Measurements from ENCODE around the gene ZBP1. TPM values are rescaled to one million over a fixed set of nuclear protein-coding genes. Genes with fewer than 3 reads are reported as not detected.

Gene ZBP1
- polyA plus RNA-seq, 1 experiment, result not detected

DNA sequence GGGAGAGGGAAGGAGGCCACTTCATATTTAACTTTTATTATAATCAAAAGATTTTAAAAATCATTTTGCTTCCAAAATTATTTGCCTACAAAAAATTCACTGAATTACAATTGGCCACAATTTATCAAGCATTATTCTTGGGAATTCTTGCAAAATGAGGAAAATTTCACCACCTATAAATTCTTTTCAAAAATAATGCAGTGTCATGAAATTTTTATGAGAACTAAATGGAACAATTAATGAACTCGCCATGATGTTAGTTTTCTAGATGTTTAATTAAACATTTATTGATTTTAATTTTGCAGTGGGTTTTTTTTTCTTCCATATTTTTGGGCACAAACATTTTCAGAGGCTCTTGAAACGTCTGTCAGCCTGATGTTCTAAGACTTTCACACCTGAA, 5.8 kb upstream of the ZBP1 start:
- Histone ChIP-seq H3K27me3 (ENCODE audit: control insufficient read depth, insufficient read depth, low read length) (no peaks in the 10 kb centered on the region), H3K27ac (ENCODE audit: low read depth, low read length) (no peak overlapping the region), H3K4me3 (ENCODE audit: low read depth, low read length) (no peak overlapping the region), H3K9me3 (ENCODE audit: control insufficient read depth, insufficient read depth, low read length) (no peaks in the 10 kb centered on the region; the same call in 1 of the 2 replicates)
- CTCF ChIA-PET, result interaction anchor here (2.0 kb wide), 1 partner anchor 554 kb away, joined by 5 read pairs; no protein-coding TSS in a partner anchor
- POLR2A ChIA-PET, result no interaction called here
- DNase-seq (ENCODE audit: low read depth, low spot score), result no peak
- TF ChIP-seq, protein P1, sequence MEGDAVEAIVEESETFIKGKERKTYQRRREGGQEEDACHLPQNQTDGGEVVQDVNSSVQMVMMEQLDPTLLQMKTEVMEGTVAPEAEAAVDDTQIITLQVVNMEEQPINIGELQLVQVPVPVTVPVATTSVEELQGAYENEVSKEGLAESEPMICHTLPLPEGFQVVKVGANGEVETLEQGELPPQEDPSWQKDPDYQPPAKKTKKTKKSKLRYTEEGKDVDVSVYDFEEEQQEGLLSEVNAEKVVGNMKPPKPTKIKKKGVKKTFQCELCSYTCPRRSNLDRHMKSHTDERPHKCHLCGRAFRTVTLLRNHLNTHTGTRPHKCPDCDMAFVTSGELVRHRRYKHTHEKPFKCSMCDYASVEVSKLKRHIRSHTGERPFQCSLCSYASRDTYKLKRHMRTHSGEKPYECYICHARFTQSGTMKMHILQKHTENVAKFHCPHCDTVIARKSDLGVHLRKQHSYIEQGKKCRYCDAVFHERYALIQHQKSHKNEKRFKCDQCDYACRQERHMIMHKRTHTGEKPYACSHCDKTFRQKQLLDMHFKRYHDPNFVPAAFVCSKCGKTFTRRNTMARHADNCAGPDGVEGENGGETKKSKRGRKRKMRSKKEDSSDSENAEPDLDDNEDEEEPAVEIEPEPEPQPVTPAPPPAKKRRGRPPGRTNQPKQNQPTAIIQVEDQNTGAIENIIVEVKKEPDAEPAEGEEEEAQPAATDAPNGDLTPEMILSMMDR (IDR thresholded peaks at IDR 0.05; ENCODE audit: low read depth, low read length), result no peak

DNA sequence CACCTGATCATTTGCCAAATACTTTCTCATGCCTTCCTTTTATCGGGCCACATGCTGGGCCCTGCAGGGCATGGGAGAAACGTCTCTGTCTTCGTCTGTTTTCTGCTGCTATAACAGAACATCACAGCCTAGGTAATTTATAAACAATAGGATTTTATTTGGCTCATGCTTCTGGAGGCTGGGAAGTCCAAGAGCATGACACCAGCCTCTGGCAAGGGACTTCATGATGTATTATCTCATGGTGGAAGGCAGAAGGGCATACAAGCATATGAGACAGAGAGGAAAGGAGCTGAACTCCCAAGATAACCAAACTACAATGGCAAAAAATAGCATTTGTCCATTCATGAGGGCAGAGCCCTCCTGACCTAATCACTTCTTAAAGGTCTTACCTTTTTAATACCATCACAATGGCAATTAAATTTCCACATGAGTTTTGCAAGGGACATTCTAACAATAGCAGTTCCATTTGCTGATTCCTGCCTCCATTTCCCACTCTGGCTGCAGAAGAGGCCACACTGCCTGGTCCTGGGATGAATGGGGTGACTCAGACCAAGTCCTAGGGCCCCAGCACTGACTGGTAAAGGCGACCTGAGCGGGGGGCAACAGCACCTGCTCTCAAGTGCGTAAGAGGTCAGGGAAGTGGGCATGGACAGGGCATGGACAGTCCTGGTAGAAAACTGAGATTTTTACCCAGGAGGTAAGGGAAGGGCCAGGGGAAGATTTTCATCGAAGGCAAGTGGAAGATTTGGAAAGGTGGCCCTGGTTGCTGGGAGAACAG, 5.1 kb upstream of the ZBP1 start:
- CTCF ChIA-PET, result no interaction called here
- H3K9me3 ChIP-seq (ENCODE audit: control insufficient read depth, insufficient read depth, low read length), result no peaks in the 10 kb centered on the region; the same call in 1 of the 2 replicates
- no peak overlapping the region for H3K4me3 ChIP-seq (ENCODE audit: low read depth, low read length)
- POLR2A ChIA-PET, result no interaction called here
- TF ChIP-seq, protein P1 (IDR thresholded peaks at IDR 0.05; ENCODE audit: low read depth, low read length), result no peak
- DNase-seq (ENCODE audit: low read depth, low spot score), result no peak
- H3K27me3 ChIP-seq (ENCODE audit: control insufficient read depth, insufficient read depth, low read length), result no peaks in the 10 kb centered on the region
- H3K27ac ChIP-seq (ENCODE audit: low read depth, low read length), result no peak overlapping the region

DNA sequence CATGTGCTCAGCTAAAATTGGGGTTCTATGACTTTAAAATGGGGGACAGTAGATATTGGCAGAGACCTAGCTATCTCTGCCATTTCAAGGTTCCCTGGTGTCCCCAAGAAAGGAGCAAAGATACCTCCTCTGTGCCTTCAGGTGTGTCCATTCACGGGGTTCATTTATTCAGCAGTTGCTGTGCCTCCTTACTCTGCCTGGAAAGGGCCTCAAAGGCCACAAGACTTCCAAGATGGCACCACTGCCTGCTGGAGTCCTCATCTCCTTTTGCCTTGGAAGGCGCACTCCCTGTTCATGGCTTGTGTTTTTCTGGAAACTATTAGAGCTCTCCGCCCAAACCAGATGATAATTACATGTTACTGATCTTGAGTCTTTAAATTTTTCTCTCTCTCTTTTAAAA, 3.9 kb upstream of the ZBP1 start:
- Histone ChIP-seq H3K27me3 (ENCODE audit: control insufficient read depth, insufficient read depth, low read length) (no peaks in the 10 kb centered on the region), H3K4me3 (ENCODE audit: low read depth, low read length) (no peak overlapping the region), H3K27ac (ENCODE audit: low read depth, low read length) (no peak overlapping the region), H3K9me3 (ENCODE audit: control insufficient read depth, insufficient read depth, low read length) (no peaks in the 10 kb centered on the region; the same call in 1 of the 2 replicates)
- ChIA-PET CTCF (interaction anchor here (0.6 to 2.4 kb wide), 4 partner anchors 424 to 1921 kb away, joined by 3 to 16 read pairs (median 4); no protein-coding TSS in a partner anchor), POLR2A (interaction anchor here (0.6 kb wide), 1 partner anchor 693 kb away, joined by 6 read pairs; no protein-coding TSS in a partner anchor)
- DNase-seq (ENCODE audit: low read depth, low spot score), result no peak
- TF ChIP-seq, protein P1 (IDR thresholded peaks at IDR 0.05; ENCODE audit: low read depth, low read length), result no peak

- DNase-seq (ENCODE audit: low read depth, low spot score), result no peak
- Histone ChIP-seq H3K4me3 (ENCODE audit: low read depth, low read length) (no peak overlapping the region), H3K9me3 (ENCODE audit: control insufficient read depth, insufficient read depth, low read length) (no peaks in the 10 kb centered on the region), H3K27me3 (ENCODE audit: control insufficient read depth, insufficient read depth, low read length) (no peaks in the 10 kb centered on the region), H3K27ac (ENCODE audit: low read depth, low read length) (no peak overlapping the region)
- POLR2A ChIA-PET, result no interaction called here
- TF ChIP-seq, protein P1 (IDR thresholded peaks at IDR 0.05; ENCODE audit: low read depth, low read length), result peak; percentile 70
- CTCF ChIA-PET, result interaction anchor here (0.6 to 2.4 kb wide), 5 partner anchors 90 to 586 kb away, joined by 3 to 16 read pairs (median 3); no protein-coding TSS in a partner anchor
Observed at GRCh38 chr20:57622579-57623381, 2.6 kb upstream of the ZBP1 start.

Data from AG04450 (cell line).